IPS-20b (cell line): Measurements from ENCODE around the gene SLAMF1.
"Not testable (repeated sequence)": the region's sequence is repeated elsewhere in the genome, so short reads cannot be mapped to it uniquely, and the experiment has no call there.

Source experiments
- H3K27ac ChIP-seq: one replicate; pipeline ENCODE4 v1.5.1; 2013; ENCODE audit warnings: low read length
- H3K27me3 ChIP-seq: 2 replicates; pipeline ENCODE4 v1.6.1; 2013; ENCODE audit warnings: mild to moderate bottlenecking, low read length, inconsistent platforms; ENCODE audit not compliant: insufficient read depth
- H3K36me3 ChIP-seq: 2 replicates; pipeline ENCODE4 v1.6.1; 2013; ENCODE audit warnings: low read depth, mild to moderate bottlenecking, inconsistent platforms, low read length, moderate library complexity; ENCODE audit not compliant: insufficient read depth
- H3K4me1 ChIP-seq: 2 replicates; pipeline ENCODE4 v1.6.1; 2013; ENCODE audit warnings: mild to moderate bottlenecking, control low read depth, inconsistent platforms, low read length, moderate library complexity; ENCODE audit not compliant: insufficient read depth
- H3K4me3 ChIP-seq: 2 replicates; pipeline ENCODE4 v1.5.1; 2013; ENCODE audit warnings: mild to moderate bottlenecking, low read length, inconsistent platforms
- H3K9ac ChIP-seq: 2 replicates; pipeline ENCODE4 v1.6.1; 2013; ENCODE audit warnings: low read depth, mild to moderate bottlenecking, inconsistent platforms, low read length, moderate library complexity
- H3K9me3 ChIP-seq: 2 replicates; pipeline ENCODE4 v1.6.1; 2013; ENCODE audit warnings: mild to moderate bottlenecking, low read depth, low read length, inconsistent platforms; ENCODE audit not compliant: insufficient read depth

Gene SLAMF1

DNA sequence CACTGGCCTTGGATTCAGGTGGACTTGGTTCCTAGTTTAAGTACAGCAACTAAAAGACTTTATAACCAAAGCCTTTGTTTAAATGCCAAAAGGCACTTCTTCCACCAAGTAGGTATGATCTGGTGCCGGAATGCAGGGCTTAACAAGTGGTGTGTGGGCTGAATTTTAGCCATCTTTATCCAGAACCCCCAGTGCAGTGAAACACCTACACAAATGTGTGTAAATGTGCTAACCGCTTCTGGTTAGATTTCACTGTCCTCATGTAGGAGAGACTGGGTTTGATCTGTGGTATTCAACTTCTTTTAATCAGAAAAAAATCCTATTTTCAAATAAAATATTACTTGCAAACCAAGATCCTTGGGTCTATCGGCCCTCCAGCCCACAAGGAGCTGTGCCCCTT is 10.3 kb downstream of the SLAMF1 start:
- Histone ChIP-seq H3K27ac (no peak overlapping the region), H3K27me3 (no peaks in the 10 kb centered on the region), H3K9ac (no peak overlapping the region), H3K36me3 (no peaks in the 10 kb centered on the region), H3K9me3 (no peaks in the 10 kb centered on the region), H3K4me1 (peaks cover 7% of the 10 kb centered on the region; the same call in 1 of the 2 replicates), H3K4me3 (no peak overlapping the region)

DNA sequence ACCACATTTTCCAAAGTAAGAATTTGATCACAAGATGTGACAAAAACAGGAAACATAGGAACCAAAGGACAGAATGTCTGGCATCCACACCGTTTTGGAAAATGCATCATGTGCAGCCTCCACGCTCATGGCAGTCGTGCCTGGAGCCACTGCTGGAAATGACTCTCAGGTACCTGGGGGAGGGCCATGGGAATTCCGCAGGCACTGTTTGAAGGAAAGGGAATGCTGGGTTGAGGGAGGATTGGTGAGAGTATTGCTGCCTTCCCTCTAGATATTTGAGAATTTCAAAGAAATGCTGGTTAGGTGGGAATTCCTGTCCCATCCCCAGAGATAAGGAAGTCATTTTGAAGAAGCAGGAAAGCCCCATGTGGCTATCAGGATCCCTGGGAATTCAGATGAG is 10.8 kb downstream of the SLAMF1 start:
- Histone ChIP-seq H3K4me3 (no peak overlapping the region), H3K27me3 (no peaks in the 10 kb centered on the region), H3K9ac (no peak overlapping the region), H3K4me1 (peaks cover 7% of the 10 kb centered on the region; the same call in 1 of the 2 replicates), H3K9me3 (no peaks in the 10 kb centered on the region), H3K27ac (no peak overlapping the region), H3K36me3 (no peaks in the 10 kb centered on the region)

DNA sequence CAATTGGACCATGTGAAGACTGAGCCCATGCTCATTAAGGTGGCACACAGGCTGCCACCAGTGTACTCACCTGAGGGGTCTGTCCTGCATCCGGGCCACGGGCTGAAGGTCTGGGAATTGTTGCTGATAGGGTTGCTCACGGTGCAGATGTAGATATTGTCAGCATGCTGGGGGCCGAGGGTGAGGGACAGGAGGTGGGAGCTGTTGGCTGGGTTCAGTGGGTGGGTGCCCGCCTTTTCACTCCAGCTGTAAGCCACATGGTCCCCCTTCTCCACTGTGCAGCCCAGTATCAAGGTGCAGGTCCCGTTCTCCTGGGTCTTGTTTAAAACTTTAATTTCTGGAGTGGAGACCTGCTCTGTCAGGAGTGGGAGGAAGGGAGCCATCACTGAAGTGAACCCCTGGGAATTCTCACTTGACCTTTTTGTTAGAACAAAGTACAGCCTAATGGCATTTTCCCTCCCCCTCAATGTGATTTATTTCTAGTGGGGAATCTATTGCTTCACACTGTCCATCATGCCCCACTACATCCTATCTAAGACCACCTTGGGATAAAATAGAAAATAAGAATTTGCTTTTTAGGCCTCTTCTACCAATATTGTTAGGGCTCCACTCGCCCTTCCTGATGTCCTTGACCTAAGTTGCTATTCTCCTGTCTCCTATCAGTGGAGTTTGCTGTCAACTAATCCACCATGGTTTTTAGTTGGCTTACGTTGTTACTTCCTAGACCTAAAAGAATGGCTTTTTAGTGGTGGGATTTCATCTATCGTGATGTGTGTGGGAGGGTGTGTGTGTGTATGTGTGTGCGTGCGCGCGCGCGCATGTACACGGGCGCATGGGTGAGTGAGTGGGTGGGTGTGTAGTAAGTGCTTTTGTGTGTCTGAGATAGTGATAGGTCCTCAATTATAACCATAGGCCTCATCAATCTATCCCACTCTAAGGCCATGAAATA is 12.0 kb downstream of the SLAMF1 start:
- Histone ChIP-seq H3K27ac (no peak overlapping the region), H3K9ac (no peak overlapping the region), H3K4me1 (peaks cover 7% of the 10 kb centered on the region; the same call in 1 of the 2 replicates), H3K9me3 (no peaks in the 10 kb centered on the region), H3K4me3 (no peak overlapping the region), H3K36me3 (no peaks in the 10 kb centered on the region), H3K27me3 (no peaks in the 10 kb centered on the region)

DNA sequence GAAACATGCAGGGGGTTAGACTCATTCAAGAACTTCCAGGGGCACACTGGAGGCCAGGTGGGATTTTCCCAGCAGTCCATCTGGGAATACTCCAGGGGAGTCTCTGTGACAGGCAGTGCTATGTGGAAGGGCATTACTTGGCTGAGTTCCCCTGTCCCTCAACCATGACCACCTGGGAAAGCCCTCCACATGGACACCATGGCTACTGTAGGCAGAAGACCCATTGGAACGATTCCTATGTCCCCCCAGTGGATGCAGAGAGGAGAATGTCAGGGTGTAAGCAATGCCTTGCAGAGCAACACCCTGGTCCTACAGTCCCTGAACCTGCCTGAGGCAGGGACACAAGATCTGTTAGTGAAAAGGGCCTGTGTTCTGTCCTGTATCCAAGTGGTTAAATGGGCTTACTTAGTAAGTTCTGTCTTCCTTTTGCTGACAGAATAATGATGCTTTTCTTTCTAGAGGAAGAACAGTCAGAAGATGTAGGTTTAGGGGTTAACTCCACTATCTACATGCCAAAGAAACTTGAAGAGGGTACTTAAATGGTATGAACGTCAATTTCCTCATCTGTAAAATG is 13.4 kb downstream of the SLAMF1 start:
- H3K27ac ChIP-seq: no peak overlapping the region

DNA sequence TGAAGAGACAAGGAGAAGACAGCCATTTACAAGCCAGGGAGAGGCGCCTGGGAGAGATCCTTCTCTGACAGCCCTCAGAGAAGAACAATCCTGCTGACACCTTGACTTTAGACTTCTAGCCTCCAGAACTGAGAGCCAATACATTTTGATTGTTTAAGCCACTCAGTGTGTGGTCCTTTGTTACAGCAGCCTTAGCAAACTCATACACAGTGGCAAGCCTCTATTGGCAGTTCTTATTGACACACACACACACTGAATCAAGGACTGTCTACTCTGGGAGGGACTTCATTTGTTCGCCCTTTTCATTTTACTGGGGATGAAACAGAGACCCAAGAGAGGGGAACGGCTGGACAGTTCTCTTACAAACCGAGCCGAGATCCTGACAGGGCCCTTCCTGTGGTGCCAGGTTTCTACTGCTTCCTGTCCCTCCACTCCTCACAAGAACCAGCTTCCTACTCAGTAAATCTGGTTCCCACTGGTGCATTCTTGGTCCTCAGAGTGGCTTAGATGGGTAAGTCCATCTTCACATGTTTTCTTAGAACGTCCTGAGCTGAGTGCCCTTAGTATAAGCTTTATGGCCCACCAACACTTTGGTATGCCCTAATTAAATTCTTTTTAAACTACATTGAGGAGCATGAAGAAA is 14.7 kb downstream of the SLAMF1 start:
- Histone ChIP-seq H3K27ac (no peak overlapping the region), H3K9ac (no peak overlapping the region), H3K36me3 (no peaks in the 10 kb centered on the region), H3K4me3 (no peak overlapping the region), H3K4me1 (no peaks in the 10 kb centered on the region), H3K27me3 (no peaks in the 10 kb centered on the region), H3K9me3 (no peaks in the 10 kb centered on the region)

More for the DNA sequence above, 13.4 kb downstream of the SLAMF1 start:
- no peaks in the 10 kb centered on the region for H3K27me3 ChIP-seq
- H3K4me3 ChIP-seq: no peak overlapping the region
- peaks cover 7% of the 10 kb centered on the region; the same call in 1 of the 2 replicates for H3K4me1 ChIP-seq
- H3K36me3 ChIP-seq: no peaks in the 10 kb centered on the region
- H3K9me3 ChIP-seq: no peaks in the 10 kb centered on the region
- no peak overlapping the region for H3K9ac ChIP-seq

DNA sequence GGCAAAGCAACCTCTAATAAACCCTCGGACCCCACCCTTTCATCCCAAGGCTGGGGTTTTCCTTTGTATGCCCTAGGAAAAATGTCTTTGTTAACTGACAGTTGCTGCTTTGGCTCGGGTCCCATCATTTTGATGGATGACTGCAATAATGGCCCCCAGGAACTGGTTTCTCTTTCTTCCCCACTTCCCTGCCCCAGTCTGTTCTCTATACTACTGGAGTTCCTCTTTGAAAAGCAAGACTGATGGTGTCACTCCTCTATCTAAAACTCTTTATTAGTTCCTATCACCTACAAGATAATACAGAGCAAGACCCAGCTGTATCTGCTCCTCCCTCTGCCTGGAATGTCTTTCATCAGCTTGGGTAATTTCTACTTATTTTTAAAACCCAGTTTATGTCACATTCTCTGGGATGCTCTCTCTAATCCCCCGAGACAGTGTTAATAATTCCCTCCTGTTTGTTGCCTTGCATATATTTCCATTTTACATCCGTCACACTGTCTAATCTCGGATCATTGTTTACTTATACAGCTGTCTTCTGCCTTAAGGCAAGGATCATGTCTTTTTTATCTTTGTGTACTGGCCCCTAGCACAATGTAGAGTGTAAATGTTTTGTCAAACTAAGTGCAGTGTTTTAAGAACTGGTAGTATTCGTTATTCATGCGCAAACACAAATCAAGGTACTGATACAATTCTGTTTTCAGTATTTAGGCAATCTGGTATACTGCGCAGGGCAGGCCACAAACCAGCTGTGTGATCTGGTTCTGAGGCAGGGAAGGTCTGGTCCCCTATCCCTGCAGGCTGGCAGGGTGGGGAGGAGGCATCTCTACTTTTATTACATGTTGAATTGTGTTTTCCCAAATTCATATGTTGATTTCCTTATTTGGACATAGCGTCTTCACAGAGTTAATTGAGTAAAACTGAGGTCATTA is 16.1 kb downstream of the SLAMF1 start:
- no peaks in the 10 kb centered on the region for H3K27me3 ChIP-seq
- H3K9me3 ChIP-seq: no peaks in the 10 kb centered on the region
- H3K4me3 ChIP-seq: no peak overlapping the region
- no peak overlapping the region for H3K9ac ChIP-seq
- H3K4me1 ChIP-seq: no peaks in the 10 kb centered on the region
- H3K27ac ChIP-seq: no peak overlapping the region
- H3K36me3 ChIP-seq: no peaks in the 10 kb centered on the region

DNA sequence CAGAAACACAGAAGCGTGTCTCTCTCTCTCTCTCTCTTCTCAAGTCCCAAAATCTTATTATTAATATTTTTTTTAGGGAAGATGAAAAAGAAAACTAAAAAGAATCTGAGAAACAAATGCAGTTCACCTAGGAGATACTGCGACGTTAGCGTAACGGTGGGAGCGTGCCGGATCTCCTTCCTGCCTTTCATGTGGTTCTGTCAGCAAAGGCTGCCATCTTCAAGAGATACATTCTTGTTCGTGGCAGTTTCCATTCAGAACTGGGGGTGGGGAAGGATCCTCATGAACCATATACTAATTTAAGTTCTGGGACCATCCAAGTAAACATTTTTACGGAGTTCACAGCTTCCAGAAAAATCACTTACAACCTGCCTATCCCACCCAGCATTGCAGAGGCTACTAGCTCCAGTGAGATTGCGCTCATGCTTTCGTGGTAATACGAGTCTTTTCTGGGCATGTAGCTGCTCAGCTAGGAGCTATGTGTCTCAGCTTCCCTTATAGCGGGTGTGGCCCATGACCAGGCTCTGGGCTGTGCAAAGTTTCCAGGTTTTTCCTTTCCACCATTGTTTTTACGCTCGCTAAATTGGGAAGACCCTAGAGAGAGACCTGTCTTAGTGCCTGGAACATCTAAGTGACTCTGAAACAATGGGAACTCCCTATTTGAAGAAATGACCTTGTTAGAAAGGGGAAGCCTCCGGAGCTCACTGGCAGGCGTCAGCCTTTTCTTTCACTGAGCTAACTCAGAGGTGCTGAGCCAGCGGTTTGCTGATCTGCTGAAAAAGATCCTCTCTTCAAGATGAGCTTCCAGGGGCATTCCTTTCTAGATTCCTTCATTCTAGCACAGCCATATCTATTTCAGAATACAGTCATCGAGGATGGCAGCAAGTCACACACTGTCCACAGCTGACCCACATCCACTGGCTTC is 17.3 kb downstream of the SLAMF1 start:
- Histone ChIP-seq H3K27ac (no peak overlapping the region), H3K36me3 (no peaks in the 10 kb centered on the region), H3K27me3 (no peaks in the 10 kb centered on the region), H3K4me3 (no peak overlapping the region), H3K9ac (no peak overlapping the region), H3K9me3 (no peaks in the 10 kb centered on the region), H3K4me1 (no peaks in the 10 kb centered on the region)

DNA sequence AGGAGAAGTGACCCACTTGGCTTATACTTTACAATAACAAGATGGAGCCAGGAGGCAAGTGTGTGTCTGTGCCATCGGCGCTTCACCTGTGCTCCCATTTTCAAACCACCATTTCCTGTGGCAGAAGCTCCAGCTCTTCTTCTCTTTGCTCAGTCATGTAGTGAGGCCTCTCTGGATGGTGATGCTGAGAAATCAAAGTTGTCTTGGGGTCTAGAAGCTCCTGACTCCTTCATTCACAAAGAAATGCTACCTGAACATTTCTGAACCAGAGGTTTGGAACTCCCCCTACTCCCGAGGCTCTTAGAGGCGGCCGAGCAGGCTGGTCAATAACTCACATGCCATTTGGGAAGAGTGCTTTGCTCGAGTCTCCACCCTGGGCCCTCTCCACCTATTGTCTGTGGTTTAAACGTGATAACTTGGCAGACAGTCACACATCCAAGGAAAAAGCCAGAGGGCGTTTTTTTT is 18.0 kb downstream of the SLAMF1 start:
- no peaks in the 10 kb centered on the region for H3K36me3 ChIP-seq
- H3K9me3 ChIP-seq: no peaks in the 10 kb centered on the region
- H3K4me3 ChIP-seq: no peak overlapping the region
- no peaks in the 10 kb centered on the region for H3K4me1 ChIP-seq
- H3K9ac ChIP-seq: no peak overlapping the region
- no peak overlapping the region for H3K27ac ChIP-seq
- H3K27me3 ChIP-seq: no peaks in the 10 kb centered on the region

DNA sequence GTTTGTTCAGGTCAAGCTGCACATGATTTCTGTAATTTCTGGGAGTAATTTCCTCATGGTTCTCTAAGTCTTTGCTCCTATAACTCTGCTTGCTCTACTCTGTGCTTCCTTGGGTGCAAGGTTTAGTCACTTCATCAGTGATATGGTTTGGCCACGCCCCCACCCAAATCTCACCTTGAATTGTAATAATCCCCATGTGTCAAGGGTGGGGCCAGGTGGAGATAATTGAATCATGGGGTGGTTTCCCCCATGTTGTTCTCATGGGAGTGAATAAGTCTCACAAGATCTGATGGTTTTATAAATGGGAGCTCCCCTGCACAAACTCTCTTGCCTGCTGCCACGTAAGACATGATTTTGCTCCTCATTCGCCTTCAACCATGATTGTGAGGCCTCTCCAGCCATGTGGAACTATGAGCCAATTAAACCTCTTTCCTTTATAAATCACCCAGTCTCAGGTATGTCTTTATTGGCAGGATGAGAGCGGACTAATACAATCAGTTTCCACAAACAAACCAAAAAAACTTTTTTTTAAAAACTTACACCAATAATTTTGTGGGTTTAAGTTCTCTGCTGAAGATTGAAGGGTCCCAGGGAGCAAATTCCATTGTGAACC is 19.1 kb downstream of the SLAMF1 start:
- not testable (repeated sequence) for H3K27me3 ChIP-seq, H3K36me3 ChIP-seq, H3K4me3 ChIP-seq, H3K9ac ChIP-seq, H3K4me1 ChIP-seq, H3K27ac ChIP-seq, H3K9me3 ChIP-seq
